Measurements from ENCODE around the gene HDAC4.

The HDAC4 gene

GRCh38 chr2:239267288-239267951 is 133.4 kb downstream of the HDAC4 start:
- DNase-seq (ENCODE audit: low read depth in 2 of 2) = peak; percentile 82 to 93

GRCh38 chr2:239266779-239267287 is 134.0 kb downstream of the HDAC4 start:
- DNase-seq (ENCODE audit: low read depth in 2 of 2) = no peak

DNA sequence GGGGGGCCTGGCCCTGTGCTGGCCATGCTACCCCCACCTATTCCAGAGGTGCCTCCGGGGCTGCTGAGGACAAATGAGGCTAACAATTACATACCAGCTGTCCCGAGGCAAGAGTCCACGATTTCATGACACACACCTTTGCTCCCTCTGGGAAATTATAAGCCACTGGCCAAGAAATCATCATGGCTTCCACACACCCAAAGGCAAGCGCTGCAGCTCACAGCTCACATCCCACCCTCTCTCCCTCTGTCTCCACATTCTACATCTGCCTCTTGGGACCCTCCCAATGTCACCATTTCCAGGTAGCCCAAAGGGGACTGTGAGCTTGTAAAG is 134.4 kb downstream of the HDAC4 start:
- DNase-seq (ENCODE audit: low read depth in 2 of 2) = no peak

DNA sequence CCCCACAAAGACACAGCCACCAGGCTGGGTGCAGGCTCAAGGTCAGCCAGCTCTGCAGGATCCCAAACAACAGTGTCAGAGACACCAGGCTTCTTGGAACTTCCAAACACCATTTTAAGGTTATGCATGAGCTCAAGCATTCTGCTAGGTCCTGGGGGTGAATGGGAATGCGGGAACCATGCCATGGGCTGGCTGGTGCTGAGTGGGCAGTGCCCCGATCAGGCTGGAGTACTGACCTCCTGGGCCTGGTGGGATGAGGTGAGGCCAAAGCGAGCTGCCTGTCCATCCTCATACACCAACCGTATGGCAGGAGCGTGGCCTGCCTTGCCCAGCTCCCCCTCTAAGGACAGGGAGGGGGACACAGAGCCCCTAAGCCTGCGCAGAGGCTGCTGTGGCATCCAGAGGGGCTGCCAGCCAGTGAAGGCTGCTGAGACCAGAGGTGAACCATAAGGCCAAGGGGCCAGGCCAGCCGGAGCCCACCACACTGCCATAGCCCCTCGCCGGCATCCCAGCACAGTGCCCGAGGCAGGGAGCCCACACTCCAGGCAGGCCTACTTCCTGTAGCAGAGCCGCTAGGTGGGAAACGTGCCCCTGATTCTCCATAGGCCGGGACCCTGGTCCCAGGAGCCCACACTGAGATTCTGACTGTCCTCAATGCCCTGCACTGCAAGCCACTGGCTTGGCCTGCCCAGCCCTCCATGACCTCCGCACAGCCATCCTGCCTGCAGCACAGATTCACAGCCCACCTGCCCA is 135.0 kb downstream of the HDAC4 start:
- DNase-seq (ENCODE audit: low read depth in 2 of 2) = no peak

GRCh38 chr2:239264838-239265651 is 135.8 kb downstream of the HDAC4 start:
- DNase-seq (ENCODE audit: low read depth in 2 of 2) = peak; percentile 29 to 37

GRCh38 chr2:239264492-239264837 is 136.4 kb downstream of the HDAC4 start:
- DNase-seq (ENCODE audit: low read depth in 2 of 2) = no peak

DNA sequence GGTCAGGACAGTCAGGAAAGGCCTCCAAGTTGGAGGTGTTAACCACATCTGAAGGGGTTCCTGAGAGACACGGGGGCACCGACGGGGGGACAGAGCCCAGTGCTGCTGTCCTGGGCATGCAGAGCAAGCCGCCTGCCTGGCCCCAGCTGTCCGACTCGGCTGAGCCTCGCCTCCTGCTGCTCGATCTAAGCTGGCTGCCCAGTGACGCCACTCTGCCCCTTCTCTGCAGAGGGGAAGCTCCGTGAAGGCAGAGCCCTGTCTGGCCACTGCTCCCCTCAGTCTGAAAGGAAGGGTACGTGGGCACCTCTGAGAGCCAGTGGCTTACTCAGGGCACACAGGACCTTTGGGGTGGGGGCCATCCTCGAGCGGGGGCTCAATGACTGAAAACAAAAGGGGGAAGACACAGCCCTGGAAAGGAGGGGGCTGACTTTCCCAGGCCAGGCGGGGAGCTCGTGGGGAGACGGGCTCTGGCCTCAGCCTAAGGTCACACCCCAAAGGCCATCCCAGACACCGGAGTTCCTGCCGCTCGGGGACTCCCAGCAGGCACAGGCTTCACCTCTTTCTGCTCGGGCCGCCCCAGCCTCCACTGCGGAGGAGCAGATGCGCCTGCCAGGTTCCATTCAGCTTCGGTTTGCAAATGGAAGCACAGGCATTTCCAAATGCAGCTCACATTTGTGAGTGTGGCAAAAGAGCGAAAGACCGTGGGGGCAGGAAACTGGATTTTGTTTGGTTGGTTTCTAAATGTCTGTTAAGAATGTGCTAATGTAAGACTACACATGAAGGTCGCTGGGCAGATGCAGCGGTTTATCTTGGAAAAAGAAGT is 136.9 kb downstream of the HDAC4 start:
- no peak for DNase-seq (ENCODE audit: low read depth in 2 of 2)

- DNase-seq (ENCODE audit: low read depth in 2 of 2) = no peak
Observed at GRCh38 chr2:239263231-239263630, 137.6 kb downstream of the HDAC4 start.

DNA sequence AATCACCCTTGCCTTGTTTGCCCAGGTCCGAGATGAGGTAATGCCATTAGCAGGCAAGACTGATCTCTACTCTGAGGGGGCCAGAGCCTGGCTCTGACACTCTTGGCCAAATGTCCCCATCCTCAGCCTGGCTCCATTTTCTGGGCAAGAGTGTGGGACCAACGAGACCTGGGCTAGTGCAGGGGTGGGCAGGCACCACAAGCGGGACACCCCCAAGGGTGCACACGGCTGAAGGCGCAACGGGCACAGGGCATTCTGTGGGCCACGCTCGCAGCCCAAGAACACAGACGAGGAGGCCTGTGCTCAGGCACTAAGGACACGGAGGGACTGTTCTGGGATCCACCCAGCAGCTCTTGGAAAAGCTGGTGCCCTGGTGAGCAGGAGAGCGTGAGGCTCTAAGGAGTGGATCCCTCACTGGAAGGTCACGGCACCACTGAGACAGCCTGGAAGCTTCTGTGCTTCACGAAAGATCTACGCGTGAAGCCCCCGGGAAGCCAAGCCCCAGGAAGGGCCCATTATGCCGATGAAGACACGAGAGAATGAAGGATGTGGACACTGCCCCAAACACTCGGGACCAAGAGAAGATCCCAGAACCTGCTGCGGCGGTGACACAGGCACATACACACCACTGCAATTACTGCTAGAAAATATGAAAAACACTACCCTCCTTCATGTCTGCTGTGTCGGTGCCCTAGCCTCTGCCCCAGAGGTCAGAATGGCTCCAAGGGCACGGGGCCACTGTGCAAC is 138.2 kb downstream of the HDAC4 start:
- DNase-seq (ENCODE audit: low read depth in 2 of 2) = no peak

GRCh38 chr2:239261796-239262483 is 138.9 kb downstream of the HDAC4 start:
- no peak for DNase-seq (ENCODE audit: low read depth in 2 of 2)

DNA sequence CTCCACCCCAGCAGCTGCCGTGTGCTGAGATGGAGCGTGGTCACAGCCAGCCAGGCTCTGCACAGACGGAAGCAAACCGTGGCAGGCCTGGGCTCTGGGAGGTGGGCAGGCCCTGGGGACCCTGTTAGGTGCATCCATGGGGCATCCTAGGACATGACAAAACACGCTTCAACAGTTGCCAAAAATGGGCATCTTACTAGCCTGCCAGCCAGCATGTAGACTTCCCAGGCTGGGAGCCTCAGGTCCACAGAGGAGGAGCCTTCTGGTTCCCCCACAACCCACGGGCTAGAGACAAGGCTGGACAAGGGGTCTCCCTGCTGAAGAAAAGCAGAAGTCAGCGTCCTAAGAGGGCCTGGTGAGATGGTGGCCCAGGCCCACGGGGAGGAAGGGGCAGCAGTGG is 139.5 kb downstream of the HDAC4 start:
- DNase-seq (ENCODE audit: low read depth in 2 of 2) = no peak

DNA sequence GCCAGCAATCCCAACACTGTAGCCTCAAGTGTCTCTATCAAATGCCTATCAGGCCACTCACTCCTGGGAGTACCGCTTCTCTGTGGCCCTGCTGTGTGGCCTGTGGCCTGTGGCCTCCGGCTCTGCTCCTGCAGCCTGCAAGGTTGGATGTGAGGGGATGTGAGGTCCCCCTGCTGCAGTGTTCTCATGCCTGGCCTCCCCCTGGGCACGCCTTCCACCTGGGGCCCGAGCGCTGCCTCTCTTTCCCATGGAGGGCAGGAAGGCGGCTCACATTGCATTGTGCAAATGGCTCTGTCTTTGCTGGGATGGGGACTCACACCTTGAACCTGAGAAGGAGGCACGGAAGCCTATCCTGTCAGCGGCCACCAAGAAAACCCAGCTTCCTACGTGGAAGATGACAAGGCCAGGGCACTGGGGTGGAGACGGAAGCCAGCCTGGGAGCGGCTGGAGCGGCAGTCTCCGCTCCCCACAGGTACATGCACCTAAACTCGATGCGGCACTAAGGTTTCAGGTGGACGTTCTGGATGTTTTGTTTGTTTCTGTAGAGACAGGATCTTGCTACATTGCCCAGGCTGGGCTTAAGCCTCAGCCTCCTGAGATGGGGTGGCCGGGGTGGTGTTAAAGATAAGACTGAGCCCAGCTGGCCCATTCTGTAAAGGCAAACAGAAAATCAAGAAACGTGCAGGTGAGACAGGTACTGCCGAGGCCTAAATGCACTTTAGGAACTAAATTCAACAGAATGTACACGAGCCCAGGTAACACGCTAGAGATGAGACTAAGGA is 140.1 kb downstream of the HDAC4 start:
- DNase-seq (ENCODE audit: low read depth in 2 of 2) = no peak

GRCh38 chr2:239259603-239260298 is 141.1 kb downstream of the HDAC4 start:
- DNase-seq (ENCODE audit: low read depth in 2 of 2) = no peak

DNA sequence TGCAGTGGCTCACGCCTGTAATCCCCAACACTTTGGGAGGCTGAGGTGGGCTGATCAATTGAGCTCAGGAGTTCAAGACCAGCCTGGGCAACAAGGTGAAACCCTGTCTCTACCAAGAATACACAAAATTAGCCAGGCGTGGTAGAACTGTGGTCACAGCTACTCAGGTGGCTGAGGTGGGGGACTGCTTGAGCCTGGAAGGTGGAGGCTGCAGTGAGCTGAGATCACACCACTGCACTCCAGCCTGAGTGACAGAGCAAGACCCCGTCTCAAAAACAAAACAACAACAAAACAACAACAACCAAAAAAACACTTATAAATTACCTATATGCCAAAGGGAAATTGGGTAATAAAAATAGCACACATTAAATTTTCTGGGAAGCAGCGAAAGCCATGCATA is 141.6 kb downstream of the HDAC4 start:
- DNase-seq (ENCODE audit: low read depth in 2 of 2) = no peak

GRCh38 chr2:239258248-239258647 is 142.6 kb downstream of the HDAC4 start:
- no peak for DNase-seq (ENCODE audit: low read depth in 2 of 2)

GRCh38 chr2:239257511-239257937 is 143.3 kb downstream of the HDAC4 start:
- DNase-seq (ENCODE audit: low read depth in 2 of 2) = no peak

DNA sequence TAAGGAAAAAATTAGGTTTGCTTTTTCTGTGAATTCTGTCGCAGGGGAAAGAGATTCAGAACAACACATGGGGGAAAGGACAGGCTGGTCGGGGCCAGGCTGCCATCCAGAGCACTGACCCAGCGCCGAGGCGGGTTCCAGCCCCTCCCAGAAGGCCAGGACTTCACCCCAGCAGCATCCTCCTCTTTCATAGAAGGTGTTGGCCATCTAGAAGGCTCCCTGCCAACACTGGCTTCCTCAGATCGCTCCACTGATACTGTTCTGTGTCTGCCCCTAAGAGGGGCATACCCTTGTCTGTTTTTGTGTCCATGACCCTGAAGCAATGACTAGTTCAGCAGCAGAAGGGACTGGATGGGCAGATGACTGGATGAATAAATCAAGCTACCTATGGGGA is 144.5 kb downstream of the HDAC4 start:
- DNase-seq (ENCODE audit: low read depth in 2 of 2) = no peak

DNA sequence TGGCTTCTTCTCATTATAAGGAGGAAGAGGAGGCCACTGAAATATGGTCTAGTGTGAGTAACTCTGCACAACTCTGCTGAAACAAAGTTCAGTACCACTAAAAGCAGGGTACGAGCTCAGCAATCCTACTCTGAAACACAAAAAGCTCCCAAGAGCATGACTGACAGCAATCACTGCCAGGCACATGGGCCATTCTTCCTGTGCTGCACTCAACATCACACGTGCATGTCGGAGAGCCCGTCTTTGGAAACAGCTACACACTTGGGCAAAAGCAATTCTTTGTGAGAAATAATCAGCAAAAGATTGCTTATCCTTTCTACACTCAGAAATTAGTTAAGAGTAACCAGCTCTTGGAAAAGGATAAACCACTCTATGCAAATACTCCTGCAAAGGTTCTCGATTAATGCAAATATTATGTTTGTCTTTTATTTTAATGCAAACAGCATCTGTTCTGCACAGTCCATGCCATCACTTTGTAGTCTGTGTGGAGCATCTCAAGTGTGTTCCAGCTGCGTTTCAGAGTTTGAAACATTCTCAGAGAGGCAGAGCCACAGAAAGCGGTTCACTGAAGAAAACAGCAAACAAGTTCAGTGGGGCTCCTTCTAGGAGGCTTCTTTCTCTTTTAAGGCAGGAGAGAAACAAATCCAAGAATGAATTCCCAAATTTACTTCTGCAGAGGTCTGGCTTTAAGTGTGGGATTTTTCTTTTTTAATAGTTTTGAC is 145.0 kb downstream of the HDAC4 start:
- DNase-seq (ENCODE audit: low read depth in 2 of 2) = no peak

All from stimulated activated CD8-positive, alpha-beta memory T cell treated with anti-CD3 and anti-CD28 coated beads, Interleukin-7, amount 100 ng/mL, for 1 hour (primary cell).